ENCODE results near the gene ABTB2. TPM values are rescaled to one million over a fixed set of nuclear protein-coding genes. Genes with fewer than 3 reads are reported as not detected.

Gene ABTB2
- total and polyA plus RNA-seq, 2 of the 8 experiments (the other 6 are each of a cell fraction or from before 2014, with no cell fraction given): 7.7 to 10.2 TPM

DNA sequence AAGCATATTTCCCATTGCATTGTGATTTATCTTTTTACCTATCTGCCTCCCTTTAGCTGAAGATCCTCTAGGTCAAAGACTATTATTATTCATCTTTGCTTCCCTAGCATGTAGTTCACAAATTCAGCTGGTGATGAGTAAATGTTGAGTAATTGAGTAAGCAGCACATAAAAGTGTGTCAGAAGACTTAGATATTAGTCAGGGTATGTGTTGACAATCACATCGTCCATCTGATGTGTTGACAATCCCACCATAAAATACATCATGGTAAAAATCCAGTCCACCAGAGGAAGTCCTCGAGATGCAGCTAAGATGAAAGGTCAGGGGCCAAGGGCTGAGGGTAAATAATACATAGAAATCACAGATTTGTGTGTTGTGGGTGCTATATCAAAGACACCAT, 22.9 kb upstream of the ABTB2 start:
- POLR2A ChIA-PET (ENCODE audit: partially characterized antibody): interaction anchor here (0.6 kb wide), 1 partner anchor 10 kb away, joined by 3 read pairs; no protein-coding TSS in a partner anchor
- no peak for TF ChIP-seq EZH2 (IDR thresholded peaks at IDR 0.05; ENCODE audit: low read depth, low read length, severe bottlenecking)
- TF ChIP-seq RFX5 (IDR thresholded peaks at IDR 0.05; ENCODE audit: borderline replicate concordance, low read depth, low read length): no peak
- TF ChIP-seq CHD2 (IDR thresholded peaks at IDR 0.05; ENCODE audit: low read length): no peak
- TF ChIP-seq RAD21 (IDR thresholded peaks at IDR 0.05 in 1 of 2, conservative IDR thresholded peaks at IDR 0.05 in 1 of 2; ENCODE audit: low read depth in 2 of 2, low read length in 2 of 2): no peak
- no peak for TF ChIP-seq SIRT6 (IDR thresholded peaks at IDR 0.05; ENCODE audit: low read length)
- no peak for TF ChIP-seq SAP30 (IDR thresholded peaks at IDR 0.05; ENCODE audit: insufficient read depth, insufficient replicate concordance, low read length)
- no peak for TF ChIP-seq TEAD4 (IDR thresholded peaks at IDR 0.05; ENCODE audit: low read depth, low read length)
- TF ChIP-seq CBX5 (IDR thresholded peaks at IDR 0.05; ENCODE audit: low read depth, low read length): no peak
- no peak for TF ChIP-seq SIN3A (conservative IDR thresholded peaks at IDR 0.05 in 1 of 2, IDR thresholded peaks at IDR 0.05 in 1 of 2; ENCODE audit: low read depth in 1 of 2, low read length in 2 of 2)
- TF ChIP-seq POLR2AphosphoS5 (IDR thresholded peaks at IDR 0.05; ENCODE audit: low read depth, low read length): no peak
- no peak for TF ChIP-seq JUN (IDR thresholded peaks at IDR 0.05; ENCODE audit: low read depth, low read length)
- no peak for TF ChIP-seq GTF2F1 (IDR thresholded peaks at IDR 0.05; ENCODE audit: borderline replicate concordance, low read depth, low read length)
- no peak for TF ChIP-seq E2F6 (IDR thresholded peaks at IDR 0.05)

More for the DNA sequence above, 22.9 kb upstream of the ABTB2 start:
- Histone ChIP-seq H3K4me2 (ENCODE audit: insufficient read depth in 1 of 2, low read depth in 2 of 2, low read length in 2 of 2) (no peak overlapping the region), H3K56ac (replicated peaks; ENCODE audit: insufficient read length, low read depth, low read length) (no peak overlapping the region), H3K27ac (ENCODE audit: low read depth, low read length) (no peak overlapping the region), H2BK120ac (replicated peaks; ENCODE audit: low read depth, low read length) (no peak overlapping the region), H3K23me2 (ENCODE audit: low read depth, low read length) (no peaks in the 10 kb centered on the region), H4K5ac (ENCODE audit: insufficient read length, low read depth, low read length) (no peak overlapping the region), H2BK5ac (ENCODE audit: low read depth, low read length) (no peak overlapping the region), H2AFZ (ENCODE audit: low read length) (no peak overlapping the region), H3K4ac (replicated peaks; ENCODE audit: insufficient read length, low read depth, low read length) (no peak overlapping the region), H2BK15ac (ENCODE audit: low read length) (no peak overlapping the region), H3K4me3 (ENCODE audit: extremely low read depth in 1 of 4, insufficient read depth in 2 of 4, low read depth in 3 of 4, low read length in 4 of 4) (no peak overlapping the region), H2BK12ac (ENCODE audit: low read depth, low read length) (no peak overlapping the region), H3K9me3 (ENCODE audit: insufficient read depth in 2 of 2, low read depth in 1 of 2, low read length in 1 of 2) (peaks cover 8 to 17% of the 10 kb centered on the region in 2 experiments), H4K91ac (replicated peaks; ENCODE audit: insufficient read length, low read length) (no peak overlapping the region), H3K4me1 (replicated peaks in 1 of 4; ENCODE audit: control insufficient read depth in 3 of 4, insufficient read depth in 4 of 4, low read length in 3 of 4) (no peaks in the 10 kb centered on the region), H3K14ac (ENCODE audit: insufficient read length) (no peak overlapping the region), H3K79me1 (ENCODE audit: low read depth, low read length) (no peaks in the 10 kb centered on the region), H3K27me3 (replicated peaks in 1 of 4; ENCODE audit: control insufficient read depth in 3 of 4, extremely low read depth in 1 of 4, insufficient read depth in 3 of 4, low read length in 3 of 4) (no peaks in the 10 kb centered on the region), H3K23ac (ENCODE audit: insufficient read length) (no peak overlapping the region), H4K8ac (ENCODE audit: extremely low read depth, insufficient read depth, low read length) (no peak overlapping the region), H3K36me3 (ENCODE audit: control insufficient read depth in 2 of 4, insufficient read depth in 4 of 4, low read length in 3 of 4) (no peaks in the 10 kb centered on the region), H3K18ac (ENCODE audit: extremely low read depth, low read length) (no peak overlapping the region), H4K20me1 (replicated peaks in 1 of 2; ENCODE audit: control insufficient read depth in 1 of 2, insufficient read depth in 2 of 2, low read length in 2 of 2) (no peaks in the 10 kb centered on the region), H3K79me2 (ENCODE audit: control insufficient read depth in 1 of 2, insufficient read depth in 2 of 2, low read length in 2 of 2) (no peaks in the 10 kb centered on the region), H2BK20ac (ENCODE audit: low read length) (no peak overlapping the region), H2AK5ac (ENCODE audit: low read depth, low read length) (no peak overlapping the region), H3K9ac (replicated peaks in 1 of 4; ENCODE audit: extremely low read depth in 1 of 4, low read depth in 3 of 4, low read length in 3 of 4) (no peak overlapping the region)
- FAIRE-seq: no peak
- DNase-seq (ENCODE audit: low read depth in 1 of 2, low spot score in 2 of 2): no peak
- 91% methylated on average over 2 of the region's 2 CpGs; no CpG with 5 or more reads in 1 of the 2 experiments for WGBS, 2 experiments (ENCODE audit: extremely low coverage in 1 of 2, insufficient coverage in 1 of 2, insufficient read length in 1 of 2, insufficient replicate concordance in 2 of 2, low coverage in 1 of 2, low lambda C conversion rate in 2 of 2, missing lambda C conversion rate in 1 of 2)
- CTCF ChIA-PET (ENCODE audit: partially characterized antibody): no interaction called here
